Spleen (tissue), 11 donors: Measurements from ENCODE around the gene DUSP22. TPM values are rescaled to one million over a fixed set of nuclear protein-coding genes. Genes with fewer than 3 reads are reported as not detected.

Experiments used
- DNase-seq: peaks from one replicate; pipeline ENCODE4 v3.0.0-alpha.2; 2020
- H3K27ac ChIP-seq, 8 donors: fragments of 200-600 bp; sonication (generic) in 7 of 8; 1 replicate in 4 of 8; 2 replicates in 4 of 8; pipeline versions ENCODE4 v1.5.0 to v1.8.0; 2016 to 2021; ENCODE audit warnings: inconsistent platforms in 4 of 8, mild to moderate bottlenecking in 4 of 8, moderate library complexity in 1 of 8
- H3K27me3 ChIP-seq, 7 donors: fragments of 200-600 bp; sonication (generic) in 6 of 7; replicated peaks in 1 of 7; 1 replicate in 4 of 7; 2 replicates in 3 of 7; pipeline versions ENCODE4 v1.5.0 to v1.8.0; 2016 to 2021; ENCODE audit warnings: inconsistent platforms in 3 of 7, mild to moderate bottlenecking in 1 of 7
- H3K36me3 ChIP-seq, 6 donors: fragments of 200-600 bp; sonication (generic) in 5 of 6; 1 replicate in 4 of 6; 2 replicates in 2 of 6; pipeline versions ENCODE4 v1.5.0 to v1.8.0; 2016 to 2021; ENCODE audit warnings: inconsistent platforms in 2 of 6
- H3K4me1 ChIP-seq, 6 donors: fragments of 200-600 bp; sonication (generic) in 5 of 6; 1 replicate in 3 of 6; 2 replicates in 3 of 6; pipeline versions ENCODE4 v1.5.0 to v1.8.0; 2016 to 2021; ENCODE audit warnings: inconsistent platforms in 3 of 6
- H3K4me3 ChIP-seq, 8 donors: fragments of 200-600 bp; sonication (generic) in 7 of 8; 1 replicate in 4 of 8; 2 replicates in 4 of 8; pipeline versions ENCODE4 v1.5.0 to v1.8.0; 2016 to 2021; ENCODE audit warnings: inconsistent platforms in 4 of 8, mild to moderate bottlenecking in 4 of 8, moderate library complexity in 2 of 8
- H3K9me3 ChIP-seq, 8 donors: fragments of 200-600 bp; sonication (generic) in 7 of 8; 1 replicate in 4 of 8; 2 replicates in 4 of 8; pipeline versions ENCODE4 v1.5.0 to v1.8.0; 2016 to 2021; ENCODE audit warnings: inconsistent platforms in 4 of 8
- CTCF ChIP-seq, 11 experiments: fragments of 200-600 bp in 7 of 11; fragments of 450-650 bp in 4 of 11; sonication (generic) in 4 of 11; IDR thresholded peaks in 8 of 11; conservative IDR thresholded peaks in 3 of 11; 1 replicate in 7 of 11; 2 replicates in 4 of 11; pipeline versions ENCODE4 v1.4.0 to v1.8.0; 2016 to 2021; ENCODE audit warnings: antibody characterized with exemption in 11 of 11, inconsistent platforms in 4 of 11, mild to moderate bottlenecking in 1 of 11
- POLR2A ChIP-seq, 3 donors: fragments of 450-650 bp; IDR thresholded peaks; one replicate each; pipeline ENCODE4 v1.5.1; 2017; ENCODE audit warnings: antibody characterized with exemption in 3 of 3, mild to moderate bottlenecking in 1 of 3
- POLR2AphosphoS5 ChIP-seq, 3 donors: sonication (generic); formaldehyde crosslinking; IDR thresholded peaks; one replicate each; pipeline ENCODE4 v1.5.1; 2017; ENCODE audit warnings: antibody characterized with exemption in 3 of 3
- WGBS, 5 donors: extraction: QIAGEN DNeasy Blood & Tissue Kit in 3 of 5; methylation state at CpG; one replicate each; pipeline versions ENCODE4 v1.1.5 to v1.1.7; 2013 to 2018; 5-methylcytosine and 5-hydroxymethylcytosine counted together
- intact Hi-C: fragments of 100-400 bp; cut with DNase I; formaldehyde crosslinking; loops from one replicate; pipeline ENCODE4 v1.15.0; 2023; ENCODE audit warnings: low total_unique reads
- polyA plus RNA-seq, 3 donors: library from polyadenylated mRNA; stranded (reverse); fragments of 200-250 nt; gene quantifications; one replicate each; pipeline ENCODE4 v1.2.1, GENCODE V29; 2013
- total RNA-seq, 7 donors: library from RNA; depleted of rRNA in 3 of 7; stranded (reverse); fragments of >200 nt in 3 of 7; fragmentation: NEBNext Ultra II Directional in 4 of 7; extraction: Animal tissue kit (Norgen Biotek cat#: 25700) in 4 of 7; gene quantifications; one replicate each; pipeline versions ENCODE4 v1.1.0 to v1.2.1, GENCODE V29; 2016 to 2021
- donor health status: healthy with polysubstance abuse.
- donor health status: DM: no; HTN: no; CAD: no; lungs with moderate emphysema.
- donor health status: DM: no; HTN: no; CAD: no.
- donor health status: Bipolar disorder and iron deficiency.
- donor health status: healthy.
- donor health status: DM: no; HTN: no; CAD: no.
- donor health status: DM: yes; HTN: yes; CAD: no.

Gene DUSP22
- total and polyA plus RNA-seq, 10 donors: 41.2 to 120 (median 69.4) TPM

GRCh38 chr6:366389-367297, 74.4 kb downstream of the DUSP22 start:
- Histone ChIP-seq H3K36me3 (no peaks in the 10 kb centered on the region), H3K27me3 (peaks cover 0 to 17% (median 0%) of the 10 kb centered on the region in 7 donors), H3K27ac (no peak overlapping the region), H3K4me1 (no peaks in the 10 kb centered on the region), H3K9me3 (peaks cover 0 to 21% (median 17%) of the 10 kb centered on the region in 8 donors), H3K4me3 (no peak overlapping the region)
- TF ChIP-seq POLR2AphosphoS5 (IDR thresholded peaks at IDR 0.05) (peak in 1 of 3 donors; percentile 20), POLR2A (IDR thresholded peaks at IDR 0.05) (no peak), CTCF (IDR thresholded peaks at IDR 0.05 in 8 of 11, conservative IDR thresholded peaks at IDR 0.05 in 3 of 11) (no peak)
- 80 to 87% (median 83%) methylated on average over 19 of the region's 19 CpGs for WGBS, 5 donors
- DNase-seq: no peak
- intact Hi-C loops: no loop called here

- DNase-seq: no peak
- Histone ChIP-seq H3K36me3 (no peaks in the 10 kb centered on the region), H3K4me1 (peaks cover 0 to 2% (median 1%) of the 10 kb centered on the region in 6 donors), H3K9me3 (peaks cover 0 to 22% (median 17%) of the 10 kb centered on the region in 8 donors), H3K27ac (no peak overlapping the region), H3K27me3 (peaks cover 0 to 20% (median 1%) of the 10 kb centered on the region in 7 donors), H3K4me3 (no peak overlapping the region)
- peak in 1 of 3 donors; percentile 45 for TF ChIP-seq POLR2AphosphoS5 (IDR thresholded peaks at IDR 0.05)
- no peak for TF ChIP-seq POLR2A (IDR thresholded peaks at IDR 0.05)
- no peak for TF ChIP-seq CTCF (IDR thresholded peaks at IDR 0.05 in 8 of 11, conservative IDR thresholded peaks at IDR 0.05 in 3 of 11)
- intact Hi-C loops: no loop called here
- WGBS, 5 donors: 82 to 91% (median 88%) methylated on average over 8 of the region's 8 CpGs
These were observed 75.1 kb downstream of the DUSP22 start for GRCh38 chr6:367298-367794.

- H3K36me3 ChIP-seq: no peaks in the 10 kb centered on the region
- TF ChIP-seq CTCF (IDR thresholded peaks at IDR 0.05 in 8 of 11, conservative IDR thresholded peaks at IDR 0.05 in 3 of 11): no peak
- TF ChIP-seq POLR2AphosphoS5 (IDR thresholded peaks at IDR 0.05): no peak
- no peak for TF ChIP-seq POLR2A (IDR thresholded peaks at IDR 0.05)
- WGBS, 5 donors: 78 to 83% (median 79%) methylated on average over 17 of the region's 17 CpGs
- DNase-seq: no peak
- intact Hi-C loops: no loop called here
- peaks cover 0 to 18% (median 14%) of the 10 kb centered on the region in 8 donors for H3K9me3 ChIP-seq
- H3K4me3 ChIP-seq: no peak overlapping the region
- H3K27ac ChIP-seq: no peak overlapping the region
- H3K4me1 ChIP-seq: peaks cover 0 to 9% (median 8%) of the 10 kb centered on the region in 6 donors
- H3K27me3 ChIP-seq: peaks cover 0 to 27% (median 8%) of the 10 kb centered on the region in 7 donors
These were observed 75.8 kb downstream of the DUSP22 start for GRCh38 chr6:367891-368630.
